SU-DHL-6 (cell line): Measurements from ENCODE around the gene STARD3NL.

ENCODE experiments used
- H2AFZ ChIP-seq: fragments of 200-600 bp; sonication (generic); 2 replicates; pipeline ENCODE4 v1.6.1; 2014; ENCODE audit warnings: low read depth, mild to moderate bottlenecking, moderate library complexity, mixed read lengths, antibody characterized with exemption, low read length; ENCODE audit not compliant: severe bottlenecking
- H3F3A ChIP-seq: fragments of 200-600 bp; shearing (Covaris generic); 2 replicates; pipeline ENCODE4 v1.6.0; 2016; ENCODE audit warnings: antibody characterized with exemption, mild to moderate bottlenecking; ENCODE audit not compliant: insufficient read depth
- H3K27ac ChIP-seq: fragments of 200-600 bp; sonication (generic); 2 replicates; pipeline ENCODE4 v1.5.1; 2016; ENCODE audit warnings: low read depth, mild to moderate bottlenecking, low read length, moderate library complexity, mixed read lengths
- H3K27me3 ChIP-seq: fragments of 200-600 bp; sonication (generic), shearing (Covaris generic); 2 replicates; pipeline ENCODE4 v1.6.0; 2014; ENCODE audit warnings: mild to moderate bottlenecking, low read length
- H3K36me3 ChIP-seq: fragments of 200-600 bp; sonication (generic); 2 replicates; pipeline ENCODE4 v1.6.1; 2014; ENCODE audit warnings: mild to moderate bottlenecking, low read length, mixed read lengths
- H3K4me2 ChIP-seq: fragments of 300-600, 200-600 bp; shearing (Covaris generic), sonication (generic); 2 replicates; pipeline ENCODE4 v1.6.0; 2014; ENCODE audit warnings: low read length, low read depth, mild to moderate bottlenecking; ENCODE audit not compliant: poor library complexity, severe bottlenecking
- H3K4me3 ChIP-seq: fragments of 200-600 bp; sonication (generic); 2 replicates; pipeline ENCODE4 v1.5.1; 2014; ENCODE audit warnings: antibody characterized with exemption, low read length, mild to moderate bottlenecking, mixed read lengths; ENCODE audit not compliant: insufficient read depth, poor library complexity, severe bottlenecking
- H3K79me2 ChIP-seq: fragments of 200-600 bp; sonication (generic); 2 replicates; pipeline ENCODE4 v1.6.1; 2014; ENCODE audit warnings: mild to moderate bottlenecking, low read length, moderate library complexity; ENCODE audit not compliant: insufficient read depth
- H3K9ac ChIP-seq: fragments of 200-600 bp; sonication (generic); 2 replicates; pipeline ENCODE4 v1.7.0; 2014; ENCODE audit warnings: mild to moderate bottlenecking, low read length
- H3K9me2 ChIP-seq: fragments of 200-600 bp; sonication (generic); replicated peaks from 2 replicates; pipeline ENCODE4 v1.6.1; 2014; ENCODE audit warnings: low read length; ENCODE audit not compliant: insufficient read depth
- H3K9me3 ChIP-seq: fragments of 200-600 bp; sonication (generic); 2 replicates; pipeline ENCODE4 v1.6.1; 2014; ENCODE audit warnings: low read length, mixed read lengths; ENCODE audit not compliant: insufficient read depth
- H4K20me1 ChIP-seq: fragments of 200-600 bp; sonication (generic); 2 replicates; pipeline ENCODE4 v1.6.1; 2014; ENCODE audit warnings: low read depth, mild to moderate bottlenecking, antibody characterized with exemption, low read length, moderate library complexity, mixed read lengths
- CTCF ChIP-seq: fragments of 200-600 bp; sonication (generic); IDR thresholded peaks from one replicate; pipeline ENCODE4 v1.5.1; 2017; ENCODE audit warnings: antibody characterized with exemption, mild to moderate bottlenecking, low read length, moderate library complexity; ENCODE audit not compliant: insufficient read depth, poor library complexity, severe bottlenecking
- EZH2phosphoT487 ChIP-seq: fragments of 200-600 bp; sonication (generic), shearing (Covaris generic); conservative IDR thresholded peaks from 2 replicates; pipeline ENCODE4 v1.6.1; 2018; ENCODE audit warnings: mild to moderate bottlenecking, antibody characterized with exemption, low read length, moderate library complexity, mixed read lengths

The STARD3NL gene

GRCh38 chr7:38274927-38275620, 97.0 kb downstream of the STARD3NL start:
- no peaks in the 10 kb centered on the region for H4K20me1 ChIP-seq
- no peak overlapping the region for H3K27ac ChIP-seq
- H3K9ac ChIP-seq = no peak overlapping the region
- TF ChIP-seq CTCF (no peak), EZH2phosphoT487 (no peak)
- H3K9me2 ChIP-seq = no peaks in the 10 kb centered on the region
- no peaks in the 10 kb centered on the region for H3K27me3 ChIP-seq
- H3K36me3 ChIP-seq = no peaks in the 10 kb centered on the region
- no peak overlapping the region for H3K4me3 ChIP-seq
- no peak overlapping the region for H3K4me2 ChIP-seq
- H3F3A ChIP-seq = no peaks in the 10 kb centered on the region
- no peaks in the 10 kb centered on the region for H3K79me2 ChIP-seq
- H2AFZ ChIP-seq = no peak overlapping the region
- no peaks in the 10 kb centered on the region for H3K9me3 ChIP-seq

DNA sequence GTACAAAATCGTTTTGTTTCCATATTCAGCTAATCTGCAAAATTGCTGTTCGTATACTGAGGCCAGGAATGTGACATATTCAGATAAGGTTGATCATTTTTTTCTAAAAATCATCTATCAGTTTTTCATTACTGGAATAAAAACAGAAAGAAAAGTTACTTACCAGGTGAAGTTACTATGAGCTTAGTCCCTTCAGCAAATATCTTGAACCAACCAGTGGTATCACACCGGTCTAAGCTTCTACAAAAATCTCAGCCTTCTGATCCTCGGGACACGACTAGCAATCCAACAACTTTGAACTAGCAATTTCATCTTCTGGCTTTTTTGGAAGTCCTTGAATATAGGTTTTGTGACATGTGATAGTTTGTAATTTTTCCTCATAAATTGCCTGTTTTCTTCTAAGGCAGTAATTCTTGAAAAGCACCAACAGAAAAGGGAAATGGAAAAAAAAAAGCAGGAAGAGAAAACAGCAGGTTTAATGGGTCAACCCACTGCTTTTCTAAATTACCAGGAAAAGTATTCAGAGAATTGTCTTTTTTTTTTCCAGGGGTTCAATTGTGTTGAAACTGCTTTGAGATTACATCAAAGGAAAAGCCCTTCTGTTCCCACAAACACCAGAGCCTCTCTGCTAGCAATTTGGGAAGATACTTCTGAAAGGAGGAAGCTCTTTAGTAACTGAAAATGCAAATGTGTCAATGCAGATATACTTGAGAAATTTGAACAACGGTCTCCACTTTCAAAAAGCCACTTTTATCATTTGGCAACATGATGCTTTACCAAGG, 98.2 kb downstream of the STARD3NL start:
- no peaks in the 10 kb centered on the region for H3F3A ChIP-seq
- H3K9ac ChIP-seq = no peak overlapping the region
- H3K9me2 ChIP-seq = no peaks in the 10 kb centered on the region
- H3K4me3 ChIP-seq = no peak overlapping the region
- no peaks in the 10 kb centered on the region for H3K27me3 ChIP-seq
- H4K20me1 ChIP-seq = no peaks in the 10 kb centered on the region
- no peak overlapping the region for H3K4me2 ChIP-seq
- no peaks in the 10 kb centered on the region for H3K9me3 ChIP-seq
- no peaks in the 10 kb centered on the region for H3K79me2 ChIP-seq
- no peak overlapping the region for H3K27ac ChIP-seq
- TF ChIP-seq CTCF (no peak), EZH2phosphoT487 (no peak)
- H3K36me3 ChIP-seq = no peaks in the 10 kb centered on the region
- no peak overlapping the region for H2AFZ ChIP-seq

DNA sequence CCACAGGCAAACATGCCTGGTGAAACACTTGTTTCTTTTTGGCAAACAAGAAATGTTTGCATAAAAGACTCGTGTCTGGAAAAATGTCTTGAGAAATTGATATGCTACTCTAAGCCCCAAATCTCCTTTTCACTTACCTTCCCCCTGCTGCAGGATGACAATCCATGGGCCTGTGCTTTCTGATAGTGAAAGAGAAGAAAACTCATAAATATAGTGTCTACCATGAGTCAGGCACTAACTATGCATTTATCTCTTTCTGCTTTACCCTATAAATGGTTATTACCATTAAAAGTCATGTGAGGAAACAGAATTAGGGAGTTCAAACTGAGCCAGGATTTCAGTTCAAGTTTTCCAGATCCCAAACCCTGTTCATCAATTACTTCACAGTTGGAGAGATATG, 102.0 kb downstream of the STARD3NL start:
- H3K4me3 ChIP-seq = no peak overlapping the region
- no peak overlapping the region for H2AFZ ChIP-seq
- no peaks in the 10 kb centered on the region for H3K9me3 ChIP-seq
- no peaks in the 10 kb centered on the region for H4K20me1 ChIP-seq
- no peak overlapping the region for H3K27ac ChIP-seq
- no peaks in the 10 kb centered on the region for H3K9me2 ChIP-seq
- no peaks in the 10 kb centered on the region for H3K36me3 ChIP-seq
- H3K9ac ChIP-seq = no peak overlapping the region
- H3K79me2 ChIP-seq = no peaks in the 10 kb centered on the region
- no peaks in the 10 kb centered on the region for H3F3A ChIP-seq
- no peaks in the 10 kb centered on the region for H3K27me3 ChIP-seq
- no peak for TF ChIP-seq CTCF
- TF ChIP-seq EZH2phosphoT487 = no peak
- no peak overlapping the region for H3K4me2 ChIP-seq
